ENCODE data around the gene PABPN1.

- TF ChIP-seq CTCF (IDR thresholded peaks at IDR 0.05; ENCODE audit: low read depth, low read length, poor library complexity, severe bottlenecking) (no peak), EZH2phosphoT487 (IDR thresholded peaks at IDR 0.05; ENCODE audit: borderline replicate concordance, low read length) (no peak)
Observed at GRCh38 chr14:23359167-23359626, 37.9 kb downstream of the PABPN1 start.

All from DOHH2 (cell line).